GM19035 (cell line): ENCODE data around the gene ADH4.
"Not testable (repeated sequence)": the region's sequence is repeated elsewhere in the genome, so short reads cannot be mapped to it uniquely, and the experiment has no call there.

ENCODE experiments used
- ATAC-seq: cut with Tn5 transposase; IDR thresholded peaks from one replicate; pipeline ENCODE4 v1.9.1; 2021; ENCODE audit not compliant: unreplicated experiment

ADH4 gene

GRCh38 chr4:99084595-99084994 is 59.5 kb downstream of the ADH4 start:
- no peak for ATAC-seq

- no peak for ATAC-seq
Measured at GRCh38 chr4:99082192-99082591, 61.9 kb downstream of the ADH4 start.

GRCh38 chr4:99080869-99081268 is 63.2 kb downstream of the ADH4 start:
- not testable (repeated sequence) for ATAC-seq

- no peak for ATAC-seq
Measured at GRCh38 chr4:99079625-99080295, 64.3 kb downstream of the ADH4 start.

GRCh38 chr4:99078931-99079624 is 65.0 kb downstream of the ADH4 start:
- no peak for ATAC-seq

GRCh38 chr4:99078336-99078735 is 65.8 kb downstream of the ADH4 start:
- no peak for ATAC-seq

GRCh38 chr4:99077177-99077576 is 66.9 kb downstream of the ADH4 start:
- ATAC-seq = no peak

GRCh38 chr4:99076292-99076976 is 67.7 kb downstream of the ADH4 start:
- ATAC-seq = no peak

- no peak for ATAC-seq
Measured at GRCh38 chr4:99074816-99075215, 69.3 kb downstream of the ADH4 start.
